Liver (tissue), 9 donors: ENCODE results near the gene CASP8AP2. TPM values are rescaled to one million over a fixed set of nuclear protein-coding genes. Genes with fewer than 3 reads are reported as not detected.

Experiments
- DNase-seq: peaks from one replicate; pipeline ENCODE4 v3.0.0-alpha.2; 2017; ENCODE audit warnings: low spot score
- H3K27ac ChIP-seq, 2 donors: one replicate each; pipeline ENCODE4 v1.7.0; 2013; ENCODE audit warnings: inconsistent platforms in 2 of 2, low read length in 2 of 2, control low read depth in 1 of 2, low read depth in 1 of 2, mild to moderate bottlenecking in 1 of 2
- H3K27me3 ChIP-seq, 4 donors: one replicate each; pipeline versions ENCODE4 v1.6.1 to v1.7.0; 2013; ENCODE audit warnings: low read length in 3 of 4, inconsistent platforms in 1 of 4, mild to moderate bottlenecking in 1 of 4, moderate library complexity in 1 of 4; ENCODE audit not compliant: control insufficient read depth in 4 of 4, insufficient read depth in 4 of 4
- H3K36me3 ChIP-seq, 4 donors: one replicate each; pipeline versions ENCODE4 v1.6.1 to v1.7.0; 2013; ENCODE audit warnings: low read length in 3 of 4, mild to moderate bottlenecking in 3 of 4, low read depth in 1 of 4, moderate library complexity in 1 of 4; ENCODE audit not compliant: control insufficient read depth in 4 of 4, insufficient read depth in 3 of 4
- H3K4me1 ChIP-seq, 4 donors: one replicate each; pipeline versions ENCODE4 v1.6.1 to v1.7.0; 2013; ENCODE audit warnings: low read length in 3 of 4, mild to moderate bottlenecking in 3 of 4, moderate library complexity in 1 of 4; ENCODE audit not compliant: control insufficient read depth in 4 of 4, insufficient read depth in 4 of 4
- H3K4me3 ChIP-seq, 3 donors: one replicate each; pipeline versions ENCODE4 v1.6.1 to v1.7.0; 2013; ENCODE audit warnings: low read length in 3 of 3, control low read depth in 1 of 3, low read depth in 1 of 3, mild to moderate bottlenecking in 1 of 3
- H3K9ac ChIP-seq, 2 donors: one replicate each; pipeline ENCODE4 v1.7.0; 2013; ENCODE audit warnings: low read length in 2 of 2, mild to moderate bottlenecking in 2 of 2, moderate library complexity in 2 of 2, control low read depth in 1 of 2, low read depth in 1 of 2
- H3K9me3 ChIP-seq, 4 donors: one replicate each; pipeline versions ENCODE4 v1.6.1 to v1.7.0; 2013; ENCODE audit warnings: low read length in 3 of 4; ENCODE audit not compliant: control insufficient read depth in 4 of 4
- ATF3 ChIP-seq: IDR thresholded peaks from 2 replicates; pipeline ENCODE4 v1.6.1; 2016; ENCODE audit warnings: antibody characterized with exemption
- CTCF ChIP-seq: fragments of 150-350 bp; IDR thresholded peaks from 2 replicates; pipeline ENCODE4 v1.5.1; 2017; ENCODE audit warnings: improper control_type of control experiment, low read depth, low read length; ENCODE audit not compliant: missing input control
- EGR1 ChIP-seq, 2 donors: IDR thresholded peaks; 2 replicates each; pipeline ENCODE4 v1.6.1; 2016 to 2018; ENCODE audit warnings: antibody characterized with exemption in 2 of 2, low read depth in 2 of 2
- FOXA1 ChIP-seq: IDR thresholded peaks from 2 replicates; pipeline ENCODE4 v1.6.1; 2016; ENCODE audit warnings: antibody characterized with exemption
- FOXA2 ChIP-seq: IDR thresholded peaks from 2 replicates; pipeline ENCODE4 v1.6.1; 2016; ENCODE audit warnings: antibody characterized with exemption
- GABPA ChIP-seq, 2 donors: IDR thresholded peaks in 1 of 2; conservative IDR thresholded peaks in 1 of 2; 2 replicates each; pipeline ENCODE4 v1.6.1; 2016; ENCODE audit warnings: antibody characterized with exemption in 2 of 2, mild to moderate bottlenecking in 1 of 2, moderate library complexity in 1 of 2
- HNF4A ChIP-seq, 2 donors: conservative IDR thresholded peaks; 2 replicates each; pipeline ENCODE4 v1.6.1; 2016; ENCODE audit warnings: antibody characterized with exemption in 2 of 2, mild to moderate bottlenecking in 2 of 2
- JUND ChIP-seq, 2 donors: IDR thresholded peaks; 2 replicates each; pipeline ENCODE4 v1.6.1; 2016; ENCODE audit warnings: antibody characterized with exemption in 2 of 2
- NR2F2 ChIP-seq: IDR thresholded peaks from 2 replicates; pipeline ENCODE4 v1.6.1; 2016; ENCODE audit warnings: antibody characterized with exemption
- RAD21 ChIP-seq, 2 donors: IDR thresholded peaks; 2 replicates each; pipeline ENCODE4 v1.6.1; 2016; ENCODE audit warnings: antibody characterized with exemption in 2 of 2, mild to moderate bottlenecking in 2 of 2
- RXRA ChIP-seq, 2 donors: IDR thresholded peaks; 2 replicates each; pipeline ENCODE4 v1.6.1; 2017 to 2018; ENCODE audit warnings: antibody characterized with exemption in 2 of 2, mild to moderate bottlenecking in 1 of 2
- SP1 ChIP-seq: IDR thresholded peaks from 2 replicates; pipeline ENCODE4 v1.6.1; 2018; ENCODE audit warnings: antibody characterized with exemption, mild to moderate bottlenecking
- YY1 ChIP-seq: IDR thresholded peaks from 2 replicates; pipeline ENCODE4 v1.6.1; 2016; ENCODE audit warnings: antibody characterized with exemption, mild to moderate bottlenecking
- ZBTB33 ChIP-seq: IDR thresholded peaks from 2 replicates; pipeline ENCODE4 v1.6.1; 2016; ENCODE audit warnings: antibody characterized with exemption
- WGBS: extraction: QIAGEN DNeasy Blood & Tissue Kit; methylation state at CpG from one replicate; pipeline ENCODE4 v1.1.7; 2013; 5-methylcytosine and 5-hydroxymethylcytosine counted together
- polyA plus RNA-seq, 2 donors: library from polyadenylated mRNA; stranded (reverse) in 1 of 2; unstranded in 1 of 2; fragments of 200-250 nt in 1 of 2; fragments of >200 nt in 1 of 2; fragmentation: Nextera tagmentation in 1 of 2; extraction: Ambion mirVana in 1 of 2; gene quantifications; one replicate each; pipeline versions ENCODE4 v1.2.1 to v1.2.3, GENCODE V29; 2013 to 2015
- total RNA-seq, 2 donors: library from RNA; depleted of rRNA; stranded (reverse); fragments of >200 nt; gene quantifications; one replicate each; pipeline ENCODE4 v1.2.3, GENCODE V29; 2014
- TF ChIP-seq, protein P1 (sequence below): IDR thresholded peaks from 2 replicates; pipeline ENCODE4 v1.6.1; 2016; ENCODE audit warnings: antibody characterized with exemption, mild to moderate bottlenecking
- TF ChIP-seq, protein P2 (sequence below): IDR thresholded peaks from 2 replicates; pipeline ENCODE4 v1.6.1; 2016; ENCODE audit warnings: antibody characterized with exemption
- donor health status: healthy.
- donor health status: healthy.
- donor health status: healthy.
- donor health status: healthy.
- donor health status: healthy.

Gene CASP8AP2
- total and polyA plus RNA-seq, 4 donors: 1.9 to 12.2 (median 7.1) TPM

GRCh38 chr6:89828988-89829471 lies 650 bp upstream of the CASP8AP2 start:
- no peak for TF ChIP-seq NR2F2
- TF ChIP-seq, protein P1, sequence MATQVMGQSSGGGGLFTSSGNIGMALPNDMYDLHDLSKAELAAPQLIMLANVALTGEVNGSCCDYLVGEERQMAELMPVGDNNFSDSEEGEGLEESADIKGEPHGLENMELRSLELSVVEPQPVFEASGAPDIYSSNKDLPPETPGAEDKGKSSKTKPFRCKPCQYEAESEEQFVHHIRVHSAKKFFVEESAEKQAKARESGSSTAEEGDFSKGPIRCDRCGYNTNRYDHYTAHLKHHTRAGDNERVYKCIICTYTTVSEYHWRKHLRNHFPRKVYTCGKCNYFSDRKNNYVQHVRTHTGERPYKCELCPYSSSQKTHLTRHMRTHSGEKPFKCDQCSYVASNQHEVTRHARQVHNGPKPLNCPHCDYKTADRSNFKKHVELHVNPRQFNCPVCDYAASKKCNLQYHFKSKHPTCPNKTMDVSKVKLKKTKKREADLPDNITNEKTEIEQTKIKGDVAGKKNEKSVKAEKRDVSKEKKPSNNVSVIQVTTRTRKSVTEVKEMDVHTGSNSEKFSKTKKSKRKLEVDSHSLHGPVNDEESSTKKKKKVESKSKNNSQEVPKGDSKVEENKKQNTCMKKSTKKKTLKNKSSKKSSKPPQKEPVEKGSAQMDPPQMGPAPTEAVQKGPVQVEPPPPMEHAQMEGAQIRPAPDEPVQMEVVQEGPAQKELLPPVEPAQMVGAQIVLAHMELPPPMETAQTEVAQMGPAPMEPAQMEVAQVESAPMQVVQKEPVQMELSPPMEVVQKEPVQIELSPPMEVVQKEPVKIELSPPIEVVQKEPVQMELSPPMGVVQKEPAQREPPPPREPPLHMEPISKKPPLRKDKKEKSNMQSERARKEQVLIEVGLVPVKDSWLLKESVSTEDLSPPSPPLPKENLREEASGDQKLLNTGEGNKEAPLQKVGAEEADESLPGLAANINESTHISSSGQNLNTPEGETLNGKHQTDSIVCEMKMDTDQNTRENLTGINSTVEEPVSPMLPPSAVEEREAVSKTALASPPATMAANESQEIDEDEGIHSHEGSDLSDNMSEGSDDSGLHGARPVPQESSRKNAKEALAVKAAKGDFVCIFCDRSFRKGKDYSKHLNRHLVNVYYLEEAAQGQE: no peak
- no peak for TF ChIP-seq HNF4A (conservative IDR thresholded peaks at IDR 0.05)
- no peak for TF ChIP-seq FOXA2
- TF ChIP-seq, protein P2, sequence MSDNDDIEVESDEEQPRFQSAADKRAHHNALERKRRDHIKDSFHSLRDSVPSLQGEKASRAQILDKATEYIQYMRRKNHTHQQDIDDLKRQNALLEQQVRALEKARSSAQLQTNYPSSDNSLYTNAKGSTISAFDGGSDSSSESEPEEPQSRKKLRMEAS: no peak
- no peak for TF ChIP-seq CTCF
- no peak for TF ChIP-seq GABPA (IDR thresholded peaks at IDR 0.05 in 1 of 2, conservative IDR thresholded peaks at IDR 0.05 in 1 of 2)
- TF ChIP-seq SP1: no peak
- no peak for TF ChIP-seq YY1
- no peaks in the 10 kb centered on the region for H3K9me3 ChIP-seq
- H3K27ac ChIP-seq: peak overlapping the region; percentile 57 to 75
- DNase-seq: no peak
- H3K27me3 ChIP-seq: no peaks in the 10 kb centered on the region
- peak overlapping the region; percentile 54 to 89 (median 89) for H3K4me3 ChIP-seq
- peaks cover 4 to 13% (median 7%) of the 10 kb centered on the region in 4 donors for H3K4me1 ChIP-seq
- peak overlapping the region; percentile 85 to 87 for H3K9ac ChIP-seq
- 2% methylated on average over 18 of the region's 18 CpGs for WGBS
- peaks cover 0 to 6% (median 3%) of the 10 kb centered on the region in 4 donors for H3K36me3 ChIP-seq

- Histone ChIP-seq H3K27ac (peak overlapping the region; percentile 69 to 72), H3K27me3 (no peaks in the 10 kb centered on the region), H3K9ac (peak overlapping the region; percentile 45 to 64), H3K9me3 (no peaks in the 10 kb centered on the region), H3K36me3 (peaks cover 0 to 6% (median 3%) of the 10 kb centered on the region in 4 donors), H3K4me1 (peaks cover 4 to 13% (median 7%) of the 10 kb centered on the region in 4 donors), H3K4me3 (peak overlapping the region; percentile 80 to 99 (median 94))
- WGBS: 18% methylated on average over 15 of the region's 15 CpGs
- DNase-seq: no peak
- TF ChIP-seq YY1 (no peak), FOXA1 (no peak), RAD21 (IDR thresholded peaks at IDR 0.05) (no peak), JUND (IDR thresholded peaks at IDR 0.05) (no peak), ZBTB33 (no peak), RXRA (IDR thresholded peaks at IDR 0.05) (no peak), ATF3 (no peak), NR2F2 (no peak), EGR1 (IDR thresholded peaks at IDR 0.05; ENCODE audit: low read depth in 2 of 2) (no peak), GABPA (IDR thresholded peaks at IDR 0.05 in 1 of 2, conservative IDR thresholded peaks at IDR 0.05 in 1 of 2) (no peak)
- TF ChIP-seq, protein P1: no peak
Measured at GRCh38 chr6:89830170-89830809, 610 bp downstream of the CASP8AP2 start.
